Measurements from ENCODE around the gene ACTR8.

DNA sequence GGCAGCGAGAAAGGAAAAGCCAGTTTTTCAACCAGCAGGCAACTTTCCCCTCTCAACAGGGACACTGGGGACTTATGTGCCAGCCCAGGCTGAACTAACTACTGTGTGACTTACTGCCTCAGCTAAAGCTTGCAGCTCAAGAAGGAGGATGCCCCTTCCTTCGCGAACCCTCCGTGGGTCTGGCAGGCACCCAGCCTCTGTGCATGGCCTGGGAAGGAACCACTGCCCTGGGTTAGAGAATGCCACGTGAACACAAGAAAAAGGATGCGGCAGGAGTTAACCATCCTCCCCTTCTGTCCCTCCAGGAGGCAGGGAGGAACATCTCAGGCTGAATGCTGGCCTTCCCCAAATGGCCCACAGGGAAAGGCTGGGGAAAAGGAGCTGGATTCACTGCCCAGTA is 64.7 kb downstream of the ACTR8 start:
- TF ChIP-seq, protein P1, sequence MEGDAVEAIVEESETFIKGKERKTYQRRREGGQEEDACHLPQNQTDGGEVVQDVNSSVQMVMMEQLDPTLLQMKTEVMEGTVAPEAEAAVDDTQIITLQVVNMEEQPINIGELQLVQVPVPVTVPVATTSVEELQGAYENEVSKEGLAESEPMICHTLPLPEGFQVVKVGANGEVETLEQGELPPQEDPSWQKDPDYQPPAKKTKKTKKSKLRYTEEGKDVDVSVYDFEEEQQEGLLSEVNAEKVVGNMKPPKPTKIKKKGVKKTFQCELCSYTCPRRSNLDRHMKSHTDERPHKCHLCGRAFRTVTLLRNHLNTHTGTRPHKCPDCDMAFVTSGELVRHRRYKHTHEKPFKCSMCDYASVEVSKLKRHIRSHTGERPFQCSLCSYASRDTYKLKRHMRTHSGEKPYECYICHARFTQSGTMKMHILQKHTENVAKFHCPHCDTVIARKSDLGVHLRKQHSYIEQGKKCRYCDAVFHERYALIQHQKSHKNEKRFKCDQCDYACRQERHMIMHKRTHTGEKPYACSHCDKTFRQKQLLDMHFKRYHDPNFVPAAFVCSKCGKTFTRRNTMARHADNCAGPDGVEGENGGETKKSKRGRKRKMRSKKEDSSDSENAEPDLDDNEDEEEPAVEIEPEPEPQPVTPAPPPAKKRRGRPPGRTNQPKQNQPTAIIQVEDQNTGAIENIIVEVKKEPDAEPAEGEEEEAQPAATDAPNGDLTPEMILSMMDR (IDR thresholded peaks at IDR 0.05): no peak
- no peak for TF ChIP-seq EZH2phosphoT487 (IDR thresholded peaks at IDR 0.05)
- TF ChIP-seq EZH2 (IDR thresholded peaks at IDR 0.05): no peak
